Hepatocyte (in vitro differentiated cells): Measurements from ENCODE around the gene LYSET.
"Not testable (repeated sequence)": the region's sequence is repeated elsewhere in the genome, so short reads cannot be mapped to it uniquely, and the experiment has no call there.

ENCODE experiments used
- CTCF ChIP-seq: fragments of 200-600 bp; sonication (generic); IDR thresholded peaks from 2 replicates; pipeline ENCODE4 v1.5.1; 2016; ENCODE audit warnings: antibody characterized with exemption, mild to moderate bottlenecking; ENCODE audit not compliant: poor library complexity
- EZH2 ChIP-seq: fragments of 200-600 bp; sonication (generic); IDR thresholded peaks from 2 replicates; pipeline ENCODE4 v1.6.1; 2016; ENCODE audit warnings: antibody characterized with exemption, mild to moderate bottlenecking, borderline replicate concordance
- EZH2phosphoT487 ChIP-seq: fragments of 200-600 bp; sonication (generic); IDR thresholded peaks from one replicate; pipeline ENCODE4 v1.6.1; 2018; ENCODE audit warnings: antibody characterized with exemption, mild to moderate bottlenecking, low read depth, moderate library complexity; ENCODE audit not compliant: unreplicated experiment, severe bottlenecking

GRCh38 chr14:93170141-93170540, 15.0 kb upstream of the LYSET start:
- TF ChIP-seq EZH2phosphoT487, CTCF, EZH2: not testable (repeated sequence)
